K562 (cell line): ENCODE results near the gene SEC24C. TPM values are rescaled to one million over a fixed set of nuclear protein-coding genes. Genes with fewer than 3 reads are reported as not detected.

Experiments
- COPS2 ChIP-seq: fragments of 450-650 bp; conservative IDR thresholded peaks from 2 replicates; pipeline ENCODE4 v1.6.1; 2016; ENCODE audit warnings: mild to moderate bottlenecking, moderate library complexity
- FOXJ3 ChIP-seq: sonication (generic); formaldehyde crosslinking; IDR thresholded peaks from 2 replicates; pipeline ENCODE4 v1.4.0; 2020; ENCODE audit warnings: mild to moderate bottlenecking, missing genetic modification reagents
- HNRNPUL1 ChIP-seq: fragments of 200-400 bp; formaldehyde crosslinking; IDR thresholded peaks from 2 replicates; pipeline ENCODE4 v1.6.1; 2017; ENCODE audit warnings: low read length
- HOXB6 ChIP-seq: fragments of 250-450 bp; sonication (Bioruptor Pico); IDR thresholded peaks from 2 replicates; pipeline ENCODE4 v1.5.1; 2022; ENCODE audit warnings: mild to moderate bottlenecking, borderline replicate concordance
- MIER1 ChIP-seq: fragments of 450-650 bp; IDR thresholded peaks from 2 replicates; pipeline ENCODE4 v1.6.1; 2016; ENCODE audit warnings: antibody characterized with exemption, mild to moderate bottlenecking, low read depth
- NCOA2 ChIP-seq, 2 experiments: fragments of 450-650 bp; IDR thresholded peaks; 2 replicates each; pipeline ENCODE4 v1.6.1; 2018; ENCODE audit warnings: mild to moderate bottlenecking in 2 of 2, moderate library complexity in 1 of 2; ENCODE audit not compliant: partially characterized antibody in 2 of 2
- NUFIP1 ChIP-seq: fragments of 450-650 bp; IDR thresholded peaks from 2 replicates; pipeline ENCODE4 v1.6.1; 2018; ENCODE audit not compliant: partially characterized antibody
- POLR3G ChIP-seq: IDR thresholded peaks from 2 replicates; pipeline ENCODE4 v1.6.1; 2011; ENCODE audit not compliant: insufficient read length, insufficient replicate concordance; ENCODE audit errors: extremely low read depth
- SETDB1 ChIP-seq: IDR thresholded peaks from one replicate; pipeline ENCODE4 v1.6.1; 2012; ENCODE audit warnings: low read length, control low read depth, inconsistent platforms
- SMAD4 ChIP-seq: fragments of 250-450 bp; sonication (Bioruptor Pico); conservative IDR thresholded peaks from 2 replicates; pipeline ENCODE4 v1.8.0; 2021; ENCODE audit warnings: inconsistent platforms, mild to moderate bottlenecking, moderate library complexity
- SNRNP70 ChIP-seq: fragments of 200-400 bp; formaldehyde crosslinking; optimal IDR thresholded peaks from 2 replicates; pipeline ENCODE3; 2017; ENCODE audit warnings: low read depth, low read length
- SP1 ChIP-seq: sonication (generic); formaldehyde crosslinking; IDR thresholded peaks from 2 replicates; pipeline ENCODE4 v1.8.1; 2022; ENCODE audit warnings: mild to moderate bottlenecking, missing genetic modification reagents
- TOE1 ChIP-seq, 2 experiments: fragments of 450-650 bp in 1 of 2; sonication (generic) in 1 of 2; formaldehyde crosslinking in 1 of 2; IDR thresholded peaks; 2 replicates each; pipeline versions ENCODE4 v1.7.1 to v1.8.0; 2016 to 2022; ENCODE audit warnings: borderline replicate concordance in 2 of 2, mild to moderate bottlenecking in 2 of 2, antibody characterized with exemption in 1 of 2, inconsistent platforms in 1 of 2, low read depth in 1 of 2, missing genetic modification reagents in 1 of 2, moderate library complexity in 1 of 2
- XRCC3 ChIP-seq: fragments of 450-650 bp; IDR thresholded peaks from 2 replicates; pipeline ENCODE4 v1.6.1; 2017; ENCODE audit warnings: mild to moderate bottlenecking, moderate library complexity
- XRCC4 ChIP-seq: IDR thresholded peaks from one replicate; pipeline ENCODE4 v1.6.1; 2011; ENCODE audit not compliant: insufficient read depth, insufficient read length; ENCODE audit errors: extremely low read depth
- ZNF311 ChIP-seq: fragments of 250-450 bp; sonication (Bioruptor Pico); IDR thresholded peaks from 2 replicates; pipeline ENCODE4 v1.4.0; 2020; ENCODE audit warnings: mild to moderate bottlenecking, moderate library complexity
- ZNF507 ChIP-seq: conservative IDR thresholded peaks from 2 replicates; pipeline ENCODE4 v1.6.1; 2017; ENCODE audit warnings: missing genetic modification characterization, missing compliant biosample characterization
- ZNF668 ChIP-seq: fragments of 250-450 bp; sonication (Bioruptor Pico); IDR thresholded peaks from 2 replicates; pipeline ENCODE4 v1.8.0; 2022; ENCODE audit warnings: mild to moderate bottlenecking, inconsistent platforms
- polyA plus RNA-seq, 8 experiments: library from polyadenylated mRNA; depleted of rRNA in 4 of 8; stranded (reverse) in 5 of 8; unstranded in 3 of 8; fragments of >200 nt; fragmentation: Nextera tagmentation in 2 of 8; fragmentation: Illumina TruSeq in 1 of 8; extraction: Ambion mirVana in 2 of 8; extraction: Trizol in 1 of 8; gene quantifications; 2 replicates each; pipeline versions ENCODE4 v1.2.1 to v1.2.3, GENCODE V29; 2011 to 2014; ENCODE audit warnings: inconsistent platforms in 1 of 8, missing spikeins in 1 of 8
- total RNA-seq, 7 experiments: library from RNA; depleted of rRNA in 6 of 7; stranded (reverse); fragments of >200 nt in 6 of 7; fragmentation: Illumina TruSeq in 2 of 7; extraction: Trizol in 2 of 7; gene quantifications; 2 replicates each; pipeline versions ENCODE4 v1.2.1 to v1.2.3, GENCODE V29; 2011 to 2021; ENCODE audit warnings: low replicate concordance in 1 of 7
- TF ChIP-seq, protein P1 (sequence below): sonication (generic); formaldehyde crosslinking; IDR thresholded peaks from 2 replicates; pipeline ENCODE4 v1.8.0; 2023; ENCODE audit warnings: missing genetic modification reagents, mild to moderate bottlenecking, borderline replicate concordance
- TF ChIP-seq, protein P2 (sequence below): fragments of 450-650 bp; IDR thresholded peaks from 2 replicates; pipeline ENCODE4 v1.6.1; 2018; ENCODE audit not compliant: partially characterized antibody

Gene SEC24C
- total and polyA plus RNA-seq, 9 of the 15 experiments (the other 6 are each of a cell fraction or from before 2014, with no cell fraction given): 19.0 to 115 (median 70.5) TPM

DNA sequence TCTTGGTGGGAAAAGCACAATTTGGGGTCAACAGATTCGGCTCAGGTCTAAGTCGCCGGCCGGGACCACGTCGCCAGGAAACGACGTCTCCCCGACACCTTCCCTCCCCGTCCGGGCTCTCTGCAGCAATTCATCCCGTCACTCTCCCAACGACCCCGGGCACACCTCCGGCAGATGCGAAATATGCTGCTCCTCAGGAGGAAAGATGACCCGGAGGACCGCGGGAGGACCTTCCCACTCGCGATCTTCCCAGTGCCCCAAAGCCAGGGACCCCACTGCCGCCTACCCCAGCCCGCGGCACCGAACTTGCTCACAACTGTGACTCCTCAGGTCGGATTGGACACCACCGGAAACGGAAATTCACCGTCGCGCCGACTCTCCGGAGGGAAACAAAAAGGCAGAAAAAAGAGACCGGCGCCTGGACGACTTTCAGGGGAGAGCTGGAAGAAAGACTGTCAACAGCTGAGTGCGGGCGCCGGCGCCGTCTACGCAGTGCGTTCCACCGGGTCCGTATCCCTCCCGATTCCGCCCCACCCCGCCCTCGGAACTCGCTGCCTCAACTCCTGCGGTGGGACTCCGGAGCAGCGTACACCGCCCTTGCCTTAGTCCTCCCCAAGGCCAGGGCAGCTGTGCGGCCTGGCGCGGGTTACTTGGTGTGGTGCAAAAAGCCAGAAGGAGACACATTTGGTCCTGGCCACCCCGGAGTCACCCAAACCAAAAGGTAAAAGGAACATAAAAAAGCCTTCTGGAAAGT is 13.8 kb upstream of the SEC24C start (continued):
- TF ChIP-seq FOXJ3 (CRISPR knock-in tag) (no peak), HOXB6 (CRISPR knock-in tag) (no peak), TOE1 (IDR thresholded peaks at IDR 0.05; ENCODE audit: borderline replicate concordance) (peak; percentile 93), TOE1 (CRISPR knock-in tag; IDR thresholded peaks at IDR 0.05; ENCODE audit: borderline replicate concordance, low read depth) (no peak), COPS2 (no peak), SETDB1 (no peak), NUFIP1 (no peak), SMAD4 (CRISPR knock-in tag) (peak; percentile 83), ZNF668 (CRISPR knock-in tag) (no peak), ZNF311 (CRISPR knock-in tag) (no peak), ZNF507 (no peak), MIER1 (no peak), SP1 (CRISPR knock-in tag) (peak; percentile 78), XRCC4 (no peak), NCOA2 (IDR thresholded peaks at IDR 0.05; ENCODE audit: partially characterized antibody in 2 of 2) (no peak), XRCC3 (no peak), SNRNP70 (no peak), HNRNPUL1 (no peak), POLR3G (no peak)
- TF ChIP-seq, protein P1, sequence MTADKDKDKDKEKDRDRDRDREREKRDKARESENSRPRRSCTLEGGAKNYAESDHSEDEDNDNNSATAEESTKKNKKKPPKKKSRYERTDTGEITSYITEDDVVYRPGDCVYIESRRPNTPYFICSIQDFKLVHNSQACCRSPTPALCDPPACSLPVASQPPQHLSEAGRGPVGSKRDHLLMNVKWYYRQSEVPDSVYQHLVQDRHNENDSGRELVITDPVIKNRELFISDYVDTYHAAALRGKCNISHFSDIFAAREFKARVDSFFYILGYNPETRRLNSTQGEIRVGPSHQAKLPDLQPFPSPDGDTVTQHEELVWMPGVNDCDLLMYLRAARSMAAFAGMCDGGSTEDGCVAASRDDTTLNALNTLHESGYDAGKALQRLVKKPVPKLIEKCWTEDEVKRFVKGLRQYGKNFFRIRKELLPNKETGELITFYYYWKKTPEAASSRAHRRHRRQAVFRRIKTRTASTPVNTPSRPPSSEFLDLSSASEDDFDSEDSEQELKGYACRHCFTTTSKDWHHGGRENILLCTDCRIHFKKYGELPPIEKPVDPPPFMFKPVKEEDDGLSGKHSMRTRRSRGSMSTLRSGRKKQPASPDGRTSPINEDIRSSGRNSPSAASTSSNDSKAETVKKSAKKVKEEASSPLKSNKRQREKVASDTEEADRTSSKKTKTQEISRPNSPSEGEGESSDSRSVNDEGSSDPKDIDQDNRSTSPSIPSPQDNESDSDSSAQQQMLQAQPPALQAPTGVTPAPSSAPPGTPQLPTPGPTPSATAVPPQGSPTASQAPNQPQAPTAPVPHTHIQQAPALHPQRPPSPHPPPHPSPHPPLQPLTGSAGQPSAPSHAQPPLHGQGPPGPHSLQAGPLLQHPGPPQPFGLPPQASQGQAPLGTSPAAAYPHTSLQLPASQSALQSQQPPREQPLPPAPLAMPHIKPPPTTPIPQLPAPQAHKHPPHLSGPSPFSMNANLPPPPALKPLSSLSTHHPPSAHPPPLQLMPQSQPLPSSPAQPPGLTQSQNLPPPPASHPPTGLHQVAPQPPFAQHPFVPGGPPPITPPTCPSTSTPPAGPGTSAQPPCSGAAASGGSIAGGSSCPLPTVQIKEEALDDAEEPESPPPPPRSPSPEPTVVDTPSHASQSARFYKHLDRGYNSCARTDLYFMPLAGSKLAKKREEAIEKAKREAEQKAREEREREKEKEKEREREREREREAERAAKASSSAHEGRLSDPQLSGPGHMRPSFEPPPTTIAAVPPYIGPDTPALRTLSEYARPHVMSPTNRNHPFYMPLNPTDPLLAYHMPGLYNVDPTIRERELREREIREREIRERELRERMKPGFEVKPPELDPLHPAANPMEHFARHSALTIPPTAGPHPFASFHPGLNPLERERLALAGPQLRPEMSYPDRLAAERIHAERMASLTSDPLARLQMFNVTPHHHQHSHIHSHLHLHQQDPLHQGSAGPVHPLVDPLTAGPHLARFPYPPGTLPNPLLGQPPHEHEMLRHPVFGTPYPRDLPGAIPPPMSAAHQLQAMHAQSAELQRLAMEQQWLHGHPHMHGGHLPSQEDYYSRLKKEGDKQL (CRISPR knock-in tag): no peak
- TF ChIP-seq, protein P2, sequence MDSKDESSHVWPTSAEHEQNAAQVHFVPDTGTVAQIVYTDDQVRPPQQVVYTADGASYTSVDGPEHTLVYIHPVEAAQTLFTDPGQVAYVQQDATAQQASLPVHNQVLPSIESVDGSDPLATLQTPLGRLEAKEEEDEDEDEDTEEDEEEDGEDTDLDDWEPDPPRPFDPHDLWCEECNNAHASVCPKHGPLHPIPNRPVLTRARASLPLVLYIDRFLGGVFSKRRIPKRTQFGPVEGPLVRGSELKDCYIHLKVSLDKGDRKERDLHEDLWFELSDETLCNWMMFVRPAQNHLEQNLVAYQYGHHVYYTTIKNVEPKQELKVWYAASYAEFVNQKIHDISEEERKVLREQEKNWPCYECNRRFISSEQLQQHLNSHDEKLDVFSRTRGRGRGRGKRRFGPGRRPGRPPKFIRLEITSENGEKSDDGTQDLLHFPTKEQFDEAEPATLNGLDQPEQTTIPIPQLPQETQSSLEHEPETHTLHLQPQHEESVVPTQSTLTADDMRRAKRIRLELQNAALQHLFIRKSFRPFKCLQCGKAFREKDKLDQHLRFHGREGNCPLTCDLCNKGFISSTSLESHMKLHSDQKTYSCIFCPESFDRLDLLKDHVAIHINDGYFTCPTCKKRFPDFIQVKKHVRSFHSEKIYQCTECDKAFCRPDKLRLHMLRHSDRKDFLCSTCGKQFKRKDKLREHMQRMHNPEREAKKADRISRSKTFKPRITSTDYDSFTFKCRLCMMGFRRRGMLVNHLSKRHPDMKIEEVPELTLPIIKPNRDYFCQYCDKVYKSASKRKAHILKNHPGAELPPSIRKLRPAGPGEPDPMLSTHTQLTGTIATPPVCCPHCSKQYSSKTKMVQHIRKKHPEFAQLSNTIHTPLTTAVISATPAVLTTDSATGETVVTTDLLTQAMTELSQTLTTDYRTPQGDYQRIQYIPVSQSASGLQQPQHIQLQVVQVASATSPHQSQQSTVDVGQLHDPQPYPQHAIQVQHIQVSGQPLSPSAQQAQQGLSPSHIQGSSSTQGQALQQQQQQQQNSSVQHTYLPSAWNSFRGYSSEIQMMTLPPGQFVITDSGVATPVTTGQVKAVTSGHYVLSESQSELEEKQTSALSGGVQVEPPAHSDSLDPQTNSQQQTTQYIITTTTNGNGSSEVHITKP: no peak
